C4-2B (cell line): ENCODE data around the gene GALNT2.

Source experiments
- H3K27ac ChIP-seq: fragments of 450-650 bp; 2 replicates; pipeline ENCODE4 v1.5.1; 2017
- ZFX ChIP-seq: fragments of 450-650 bp; IDR thresholded peaks from 2 replicates; pipeline ENCODE4 v1.6.1; 2017
- TF ChIP-seq, protein P1 (sequence below): fragments of 450-650 bp; conservative IDR thresholded peaks from 2 replicates; pipeline ENCODE4 v1.5.1; 2017; ENCODE audit warnings: mild to moderate bottlenecking

The GALNT2 gene

GRCh38 chr1:230288641-230289349, 221.8 kb downstream of the GALNT2 start:
- H3K27ac ChIP-seq, result no peak overlapping the region
- TF ChIP-seq, protein P1, sequence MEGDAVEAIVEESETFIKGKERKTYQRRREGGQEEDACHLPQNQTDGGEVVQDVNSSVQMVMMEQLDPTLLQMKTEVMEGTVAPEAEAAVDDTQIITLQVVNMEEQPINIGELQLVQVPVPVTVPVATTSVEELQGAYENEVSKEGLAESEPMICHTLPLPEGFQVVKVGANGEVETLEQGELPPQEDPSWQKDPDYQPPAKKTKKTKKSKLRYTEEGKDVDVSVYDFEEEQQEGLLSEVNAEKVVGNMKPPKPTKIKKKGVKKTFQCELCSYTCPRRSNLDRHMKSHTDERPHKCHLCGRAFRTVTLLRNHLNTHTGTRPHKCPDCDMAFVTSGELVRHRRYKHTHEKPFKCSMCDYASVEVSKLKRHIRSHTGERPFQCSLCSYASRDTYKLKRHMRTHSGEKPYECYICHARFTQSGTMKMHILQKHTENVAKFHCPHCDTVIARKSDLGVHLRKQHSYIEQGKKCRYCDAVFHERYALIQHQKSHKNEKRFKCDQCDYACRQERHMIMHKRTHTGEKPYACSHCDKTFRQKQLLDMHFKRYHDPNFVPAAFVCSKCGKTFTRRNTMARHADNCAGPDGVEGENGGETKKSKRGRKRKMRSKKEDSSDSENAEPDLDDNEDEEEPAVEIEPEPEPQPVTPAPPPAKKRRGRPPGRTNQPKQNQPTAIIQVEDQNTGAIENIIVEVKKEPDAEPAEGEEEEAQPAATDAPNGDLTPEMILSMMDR, result no peak
- TF ChIP-seq ZFX, result no peak

DNA sequence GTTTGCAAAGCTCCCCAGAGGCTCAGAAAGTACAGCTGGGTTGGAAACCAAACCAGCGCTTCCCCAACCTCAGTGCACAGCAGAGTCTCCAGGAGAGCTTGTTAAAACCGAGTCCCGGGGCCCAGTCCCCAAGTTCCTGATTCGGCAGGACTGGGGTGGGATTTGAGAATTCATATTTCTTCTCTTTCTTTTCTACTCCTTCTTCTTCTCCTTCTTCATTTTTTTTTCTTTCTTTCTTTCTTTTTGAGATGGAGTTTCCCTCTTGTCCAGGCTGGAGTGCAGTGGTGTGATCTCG, 222.3 kb downstream of the GALNT2 start:
- TF ChIP-seq ZFX, result no peak
- TF ChIP-seq, protein P1, result no peak
- H3K27ac ChIP-seq, result no peak overlapping the region

DNA sequence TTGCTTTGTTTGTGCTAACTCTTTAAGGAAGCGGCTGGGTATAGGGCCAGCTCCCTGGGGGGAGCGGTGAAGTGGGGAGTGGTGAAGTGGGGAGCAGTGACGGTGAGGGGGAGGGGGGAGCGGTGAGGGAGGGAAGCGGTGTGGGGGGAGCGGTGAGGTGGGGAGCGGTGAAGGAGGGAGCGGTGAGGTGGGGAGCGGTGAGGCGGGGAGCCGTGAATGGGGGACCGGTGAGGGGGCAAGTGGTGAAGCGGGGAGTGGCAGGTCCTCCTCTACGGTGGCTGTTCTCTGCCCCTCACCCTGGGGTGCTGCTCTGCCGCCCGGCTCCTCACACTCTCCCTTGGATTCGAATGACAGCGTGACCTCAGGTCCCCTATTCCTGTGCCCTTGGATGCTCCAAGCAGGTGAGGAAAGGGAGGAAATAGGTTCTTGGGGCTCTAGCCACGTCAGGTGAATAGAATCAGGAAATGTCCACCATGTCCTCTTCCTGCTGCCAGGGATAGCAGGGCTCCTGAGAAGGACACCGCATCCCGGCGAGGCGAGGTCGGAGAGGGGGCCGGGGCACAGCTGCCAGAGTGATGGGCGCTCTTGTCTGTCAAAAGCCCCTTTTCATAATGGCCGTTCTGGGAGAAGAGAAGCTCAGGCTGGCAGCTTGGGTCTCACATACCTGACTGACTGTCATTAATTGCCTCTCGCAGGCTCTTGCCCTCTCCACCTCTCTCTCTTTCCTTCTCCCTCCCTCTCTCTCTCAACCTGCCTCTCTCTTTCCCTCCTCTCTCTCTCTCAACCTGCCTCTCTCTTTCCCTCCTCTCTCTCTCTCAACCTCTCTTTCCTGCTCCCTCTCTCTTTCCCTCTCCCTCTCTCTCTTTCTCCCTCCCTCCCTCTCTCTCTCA, 224.9 kb downstream of the GALNT2 start:
- H3K27ac ChIP-seq, result no peak overlapping the region

DNA sequence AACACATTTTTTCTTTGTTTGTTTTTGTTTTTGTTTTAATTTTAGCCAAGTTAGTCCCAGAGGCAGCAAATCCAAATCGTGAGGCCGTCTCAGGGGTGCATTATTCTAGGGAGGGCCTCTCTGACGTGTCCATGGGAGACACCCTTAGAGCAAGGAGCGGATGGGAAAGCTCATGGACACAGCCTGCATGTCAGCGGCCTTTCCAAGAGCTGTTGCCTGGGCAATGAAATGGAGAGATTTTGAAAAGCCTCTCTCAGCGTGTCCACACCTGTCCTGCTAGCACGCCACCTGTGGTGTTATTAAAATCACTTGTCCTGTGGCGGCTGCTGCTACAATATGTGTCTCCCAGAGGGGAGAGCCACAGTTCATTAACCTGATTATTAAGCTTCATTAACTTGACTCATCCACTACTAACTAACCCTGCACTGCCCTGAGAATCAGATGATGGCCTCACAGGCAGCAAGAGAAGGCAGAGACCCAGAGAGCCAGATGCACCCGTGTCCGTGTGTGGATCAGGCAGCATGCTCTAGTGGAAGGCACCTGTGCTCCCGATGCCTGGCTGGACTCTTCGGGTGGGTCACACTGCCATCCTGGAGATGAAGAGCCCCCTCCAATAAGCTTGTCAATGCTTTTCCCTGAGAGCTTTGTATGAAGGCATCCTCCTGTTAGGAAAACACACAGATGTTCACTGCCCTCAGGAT, 225.8 kb downstream of the GALNT2 start:
- TF ChIP-seq, protein P1, result no peak
- TF ChIP-seq ZFX, result no peak
- no peak overlapping the region for H3K27ac ChIP-seq

More for the DNA sequence above, 224.9 kb downstream of the GALNT2 start:
- TF ChIP-seq, protein P1, result no peak
- no peak for TF ChIP-seq ZFX

GRCh38 chr1:230293390-230293700, 226.3 kb downstream of the GALNT2 start:
- TF ChIP-seq, protein P1, result no peak
- no peak for TF ChIP-seq ZFX
- no peak overlapping the region for H3K27ac ChIP-seq

GRCh38 chr1:230295367-230295766, 228.3 kb downstream of the GALNT2 start:
- no peak overlapping the region for H3K27ac ChIP-seq
- TF ChIP-seq, protein P1, result no peak
- TF ChIP-seq ZFX, result no peak
